Measurements from ENCODE around the gene APBB2. TPM values are rescaled to one million over a fixed set of nuclear protein-coding genes. Genes with fewer than 3 reads are reported as not detected.

The APBB2 gene
- total RNA-seq, 1 experiment from 2014 or later: 46.0 TPM

GRCh38 chr4:41203841-41204240 lies 10.5 kb downstream of the APBB2 start:
- Histone ChIP-seq H3K9me2 (ENCODE audit: insufficient read depth) (no peaks in the 10 kb centered on the region), H2AFZ (no peak overlapping the region), H3F3A (ENCODE audit: insufficient read depth, low read depth) (no peaks in the 10 kb centered on the region; the same call in 1 of the 2 replicates), H3K36me3 (ENCODE audit: low read depth) (no peaks in the 10 kb centered on the region), H3K9me3 (ENCODE audit: insufficient read depth, low read depth) (no peaks in the 10 kb centered on the region), H3K4me3 (no peak overlapping the region), H3K27me3 (ENCODE audit: insufficient read depth, low read depth) (no peaks in the 10 kb centered on the region), H4K20me1 (ENCODE audit: insufficient read depth) (peaks cover 8% of the 10 kb centered on the region; the same call in 1 of the 2 replicates), H3K27ac (no peak overlapping the region), H3K4me2 (no peak overlapping the region), H3K79me2 (ENCODE audit: low read depth) (peaks cover 16% of the 10 kb centered on the region; the same call in 1 of the 2 replicates), H3K4me1 (replicated peaks; ENCODE audit: insufficient read depth) (peaks cover 12% of the 10 kb centered on the region)
- DNase-seq: no peak
- intact Hi-C loops (cut with micrococcal nuclease; ENCODE audit: unreplicated experiment): loop anchor here (2.0 to 10.0 kb wide), 3 partner anchors 17 to 79 kb away; no protein-coding TSS in a partner anchor
- no peak for TF ChIP-seq EZH2 (IDR thresholded peaks at IDR 0.05; ENCODE audit: low read depth)
- no peak for TF ChIP-seq CTCF (conservative IDR thresholded peaks at IDR 0.05)
- no TSS peak for BruUV-seq (replicated peaks)
- POLR2A ChIA-PET (ENCODE audit: unreplicated experiment): interaction anchor here (0.5 to 1.1 kb wide), 4 partner anchors 10 to 530 kb away, joined by 3 to 20 read pairs (median 7); no protein-coding TSS in a partner anchor
- CTCF ChIA-PET: no interaction called here

GRCh38 chr4:41202820-41203568 lies 11.3 kb downstream of the APBB2 start:
- no peak for DNase-seq
- CTCF ChIA-PET: no interaction called here
- Histone ChIP-seq H3K9me3 (ENCODE audit: insufficient read depth, low read depth) (no peaks in the 10 kb centered on the region), H3K9me2 (ENCODE audit: insufficient read depth) (no peaks in the 10 kb centered on the region), H3K27me3 (ENCODE audit: insufficient read depth, low read depth) (no peaks in the 10 kb centered on the region), H3K4me3 (no peak overlapping the region), H4K20me1 (ENCODE audit: insufficient read depth) (peaks cover 8% of the 10 kb centered on the region; the same call in 1 of the 2 replicates), H3F3A (ENCODE audit: insufficient read depth, low read depth) (no peaks in the 10 kb centered on the region; the same call in 1 of the 2 replicates), H3K79me2 (ENCODE audit: low read depth) (peaks cover 14% of the 10 kb centered on the region; the same call in 1 of the 2 replicates), H3K36me3 (ENCODE audit: low read depth) (no peaks in the 10 kb centered on the region), H3K4me2 (no peak overlapping the region), H2AFZ (no peak overlapping the region), H3K4me1 (replicated peaks; ENCODE audit: insufficient read depth) (peaks cover 12% of the 10 kb centered on the region), H3K27ac (no peak overlapping the region)
- POLR2A ChIA-PET (ENCODE audit: unreplicated experiment): interaction anchor here (0.7 kb wide), 1 partner anchor 10 kb away, joined by 11 read pairs; no protein-coding TSS in a partner anchor
- no TSS peak for BruUV-seq (replicated peaks)
- intact Hi-C loops (cut with micrococcal nuclease; ENCODE audit: unreplicated experiment): loop anchor here (10.0 kb wide), 1 partner anchor 78 kb away; no protein-coding TSS in a partner anchor
- TF ChIP-seq CTCF (conservative IDR thresholded peaks at IDR 0.05) (no peak), EZH2 (IDR thresholded peaks at IDR 0.05; ENCODE audit: low read depth) (no peak)

GRCh38 chr4:41202356-41202755 lies 12.0 kb downstream of the APBB2 start:
- ChIA-PET POLR2A (ENCODE audit: unreplicated experiment) (no interaction called here), CTCF (no interaction called here)
- peaks cover 8% of the 10 kb centered on the region; the same call in 1 of the 2 replicates for H4K20me1 ChIP-seq (ENCODE audit: insufficient read depth)
- no peak overlapping the region for H3K4me2 ChIP-seq
- intact Hi-C loops (cut with micrococcal nuclease; ENCODE audit: unreplicated experiment): loop anchor here (10.0 kb wide), 1 partner anchor 78 kb away; no protein-coding TSS in a partner anchor
- H3K36me3 ChIP-seq (ENCODE audit: low read depth): no peaks in the 10 kb centered on the region
- H3F3A ChIP-seq (ENCODE audit: insufficient read depth, low read depth): no peaks in the 10 kb centered on the region; the same call in 1 of the 2 replicates
- no peak for TF ChIP-seq EZH2 (IDR thresholded peaks at IDR 0.05; ENCODE audit: low read depth)
- TF ChIP-seq CTCF (conservative IDR thresholded peaks at IDR 0.05): no peak
- no peak overlapping the region for H3K27ac ChIP-seq
- no TSS peak for BruUV-seq (replicated peaks)
- peaks cover 12% of the 10 kb centered on the region for H3K4me1 ChIP-seq (replicated peaks; ENCODE audit: insufficient read depth)
- no peaks in the 10 kb centered on the region for H3K27me3 ChIP-seq (ENCODE audit: insufficient read depth, low read depth)
- no peaks in the 10 kb centered on the region for H3K9me2 ChIP-seq (ENCODE audit: insufficient read depth)
- H2AFZ ChIP-seq: no peak overlapping the region
- no peak for DNase-seq
- no peaks in the 10 kb centered on the region for H3K9me3 ChIP-seq (ENCODE audit: insufficient read depth, low read depth)
- H3K79me2 ChIP-seq (ENCODE audit: low read depth): peaks cover 9% of the 10 kb centered on the region; the same call in 1 of the 2 replicates
- no peak overlapping the region for H3K4me3 ChIP-seq
